HEK293 (cell line): ENCODE results near the gene CMTM8.
"Not testable (repeated sequence)": the region's sequence is repeated elsewhere in the genome, so short reads cannot be mapped to it uniquely, and the experiment has no call there.

Experiments
- SP2 ChIP-seq: fragments of 450-650 bp; formaldehyde crosslinking; IDR thresholded peaks from 2 replicates; pipeline ENCODE4 v1.5.1; 2016; ENCODE audit warnings: missing biosample characterization, missing genetic modification characterization
- ZNF239 ChIP-seq: fragments of 450-650 bp; formaldehyde crosslinking; IDR thresholded peaks from 2 replicates; pipeline ENCODE4 v1.5.1; 2016; ENCODE audit warnings: missing biosample characterization, missing genetic modification characterization
- ZNF292 ChIP-seq: fragments of 450-650 bp; formaldehyde crosslinking; IDR thresholded peaks from 2 replicates; pipeline ENCODE4 v1.5.1; 2016; ENCODE audit warnings: low read depth, missing biosample characterization, missing genetic modification characterization, borderline replicate concordance
- ZNF311 ChIP-seq: fragments of 450-650 bp; formaldehyde crosslinking; IDR thresholded peaks from 2 replicates; pipeline ENCODE4 v1.5.1; 2017; ENCODE audit warnings: missing biosample characterization, missing genetic modification characterization, borderline replicate concordance
- TF ChIP-seq, protein P1 (sequence below): fragments of 450-650 bp; formaldehyde crosslinking; IDR thresholded peaks from 2 replicates; pipeline ENCODE4 v1.5.1; 2016; ENCODE audit warnings: missing biosample characterization, missing genetic modification characterization

- not testable (repeated sequence) for TF ChIP-seq ZNF292, SP2, ZNF311, ZNF239 (tag by site-specific recombination)
- TF ChIP-seq, protein P1, sequence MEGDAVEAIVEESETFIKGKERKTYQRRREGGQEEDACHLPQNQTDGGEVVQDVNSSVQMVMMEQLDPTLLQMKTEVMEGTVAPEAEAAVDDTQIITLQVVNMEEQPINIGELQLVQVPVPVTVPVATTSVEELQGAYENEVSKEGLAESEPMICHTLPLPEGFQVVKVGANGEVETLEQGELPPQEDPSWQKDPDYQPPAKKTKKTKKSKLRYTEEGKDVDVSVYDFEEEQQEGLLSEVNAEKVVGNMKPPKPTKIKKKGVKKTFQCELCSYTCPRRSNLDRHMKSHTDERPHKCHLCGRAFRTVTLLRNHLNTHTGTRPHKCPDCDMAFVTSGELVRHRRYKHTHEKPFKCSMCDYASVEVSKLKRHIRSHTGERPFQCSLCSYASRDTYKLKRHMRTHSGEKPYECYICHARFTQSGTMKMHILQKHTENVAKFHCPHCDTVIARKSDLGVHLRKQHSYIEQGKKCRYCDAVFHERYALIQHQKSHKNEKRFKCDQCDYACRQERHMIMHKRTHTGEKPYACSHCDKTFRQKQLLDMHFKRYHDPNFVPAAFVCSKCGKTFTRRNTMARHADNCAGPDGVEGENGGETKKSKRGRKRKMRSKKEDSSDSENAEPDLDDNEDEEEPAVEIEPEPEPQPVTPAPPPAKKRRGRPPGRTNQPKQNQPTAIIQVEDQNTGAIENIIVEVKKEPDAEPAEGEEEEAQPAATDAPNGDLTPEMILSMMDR (tag by site-specific recombination) = not testable (repeated sequence)
These were observed 151.1 kb downstream of the CMTM8 start for GRCh38 chr3:32389577-32389976.
